ENCODE results near the gene CRADD.

The CRADD gene

GRCh38 chr12:93879476-93880421 lies 202.6 kb downstream of the CRADD start:
- H3K4me3 ChIP-seq (replicated peaks; ENCODE audit: insufficient read depth, low read length): no peak overlapping the region

GRCh38 chr12:93880853-93881522 lies 203.8 kb downstream of the CRADD start:
- Histone ChIP-seq H3K27me3 (ENCODE audit: insufficient read depth, poor library complexity, severe bottlenecking) (no peaks in the 10 kb centered on the region), H3K4me3 (replicated peaks; ENCODE audit: insufficient read depth, low read length) (no peak overlapping the region), H3K27ac (replicated peaks) (no peak overlapping the region)
- no peak for TF ChIP-seq SPI1 (IDR thresholded peaks at IDR 0.05; ENCODE audit: borderline replicate concordance, low read depth)
- TF ChIP-seq GABPA (IDR thresholded peaks at IDR 0.05; ENCODE audit: low read depth): no peak
- no peak for TF ChIP-seq POLR2AphosphoS5 (IDR thresholded peaks at IDR 0.05; ENCODE audit: low read depth)
- TF ChIP-seq REST (IDR thresholded peaks at IDR 0.05; ENCODE audit: insufficient replicate concordance, low read depth): no peak
- TF ChIP-seq CTCF (IDR thresholded peaks at IDR 0.05; ENCODE audit: insufficient read depth, low read length): no peak
- no peak for DNase-seq (ENCODE audit: low read depth in 1 of 2, low spot score in 1 of 2)

More at GRCh38 chr12:93879476-93880421, 202.6 kb downstream of the CRADD start:
- no peak for DNase-seq (ENCODE audit: low read depth in 1 of 2, low spot score in 1 of 2)
- no peak overlapping the region for H3K27ac ChIP-seq (replicated peaks)
- H3K27me3 ChIP-seq (ENCODE audit: insufficient read depth, poor library complexity, severe bottlenecking): no peaks in the 10 kb centered on the region
- no peak for TF ChIP-seq REST (IDR thresholded peaks at IDR 0.05; ENCODE audit: insufficient replicate concordance, low read depth)
- no peak for TF ChIP-seq CTCF (IDR thresholded peaks at IDR 0.05; ENCODE audit: insufficient read depth, low read length)
- no peak for TF ChIP-seq SPI1 (IDR thresholded peaks at IDR 0.05; ENCODE audit: borderline replicate concordance, low read depth)
- TF ChIP-seq POLR2AphosphoS5 (IDR thresholded peaks at IDR 0.05; ENCODE audit: low read depth): no peak
- no peak for TF ChIP-seq GABPA (IDR thresholded peaks at IDR 0.05; ENCODE audit: low read depth)

GRCh38 chr12:93882763-93883162 lies 205.6 kb downstream of the CRADD start:
- Histone ChIP-seq H3K27ac (replicated peaks) (no peak overlapping the region), H3K27me3 (ENCODE audit: insufficient read depth, poor library complexity, severe bottlenecking) (no peaks in the 10 kb centered on the region), H3K4me3 (replicated peaks; ENCODE audit: insufficient read depth, low read length) (no peak overlapping the region)
- TF ChIP-seq REST (IDR thresholded peaks at IDR 0.05; ENCODE audit: insufficient replicate concordance, low read depth) (no peak), CTCF (IDR thresholded peaks at IDR 0.05; ENCODE audit: insufficient read depth, low read length) (no peak), GABPA (IDR thresholded peaks at IDR 0.05; ENCODE audit: low read depth) (no peak), SPI1 (IDR thresholded peaks at IDR 0.05; ENCODE audit: borderline replicate concordance, low read depth) (no peak), POLR2AphosphoS5 (IDR thresholded peaks at IDR 0.05; ENCODE audit: low read depth) (no peak)
- DNase-seq (ENCODE audit: low read depth in 1 of 2, low spot score in 1 of 2): no peak
